HG03108 (cell line): ENCODE data around the gene CDX1.

ENCODE experiments used
- ATAC-seq: cut with Tn5 transposase; IDR thresholded peaks from one replicate; pipeline ENCODE4 v1.9.1; 2021; ENCODE audit warnings: moderate library complexity; ENCODE audit not compliant: unreplicated experiment

Gene CDX1

GRCh38 chr5:150203832-150204589 lies 37.4 kb downstream of the CDX1 start:
- no peak for ATAC-seq

DNA sequence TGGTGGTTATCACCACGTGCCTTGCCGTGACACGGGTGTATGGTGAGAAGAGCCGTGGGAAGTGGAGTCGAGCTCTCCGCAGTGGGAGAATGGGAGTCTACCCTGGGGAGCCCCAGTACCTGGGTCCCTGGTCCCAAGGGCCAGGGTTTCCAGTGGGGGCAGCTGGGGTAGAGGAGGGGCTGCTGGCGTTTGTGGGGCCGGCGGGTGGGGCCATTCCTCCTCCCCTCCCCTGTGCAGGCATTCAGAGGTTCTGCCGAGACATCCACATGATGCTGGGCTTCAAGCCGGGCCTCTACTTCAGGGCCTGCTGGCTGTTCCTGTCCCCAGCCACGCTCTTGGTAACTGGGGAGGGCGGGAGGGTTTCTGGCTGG lies 38.0 kb downstream of the CDX1 start:
- ATAC-seq, result no peak

DNA sequence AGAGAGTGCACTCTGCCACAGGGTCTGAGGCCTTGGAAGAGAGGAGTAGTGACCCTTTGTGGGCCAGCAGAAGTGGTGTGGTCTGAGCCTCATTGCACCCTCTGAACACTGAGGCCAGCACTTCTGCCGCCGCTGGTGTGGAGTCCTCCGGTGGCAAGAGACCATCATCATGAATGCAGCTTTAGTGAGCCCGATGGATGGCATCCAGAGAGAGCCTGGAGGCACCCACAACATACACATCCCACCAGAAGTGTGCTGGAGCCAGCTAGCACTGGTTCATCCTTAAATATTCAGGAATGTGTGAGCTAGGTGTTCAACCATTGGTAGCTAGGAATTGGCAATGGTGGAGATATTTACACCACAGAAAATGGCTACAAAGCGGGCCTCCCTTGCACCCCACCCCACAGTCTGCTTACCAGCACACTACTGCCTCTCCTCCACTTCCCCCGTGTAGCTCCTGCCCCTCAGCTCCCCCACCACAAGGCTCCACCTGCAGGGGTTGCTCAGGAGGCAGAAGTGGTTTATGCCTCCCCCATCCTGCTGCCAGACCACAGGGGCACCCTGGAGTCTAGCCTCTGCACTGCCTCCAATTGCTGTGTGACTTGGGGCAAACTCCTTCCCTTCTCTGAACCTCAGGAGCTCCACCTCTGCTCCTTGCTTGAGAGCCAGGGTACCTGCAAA lies 39.7 kb downstream of the CDX1 start:
- ATAC-seq, result no peak

- no peak for ATAC-seq
These were observed 40.2 kb downstream of the CDX1 start for GRCh38 chr5:150206779-150207115.

DNA sequence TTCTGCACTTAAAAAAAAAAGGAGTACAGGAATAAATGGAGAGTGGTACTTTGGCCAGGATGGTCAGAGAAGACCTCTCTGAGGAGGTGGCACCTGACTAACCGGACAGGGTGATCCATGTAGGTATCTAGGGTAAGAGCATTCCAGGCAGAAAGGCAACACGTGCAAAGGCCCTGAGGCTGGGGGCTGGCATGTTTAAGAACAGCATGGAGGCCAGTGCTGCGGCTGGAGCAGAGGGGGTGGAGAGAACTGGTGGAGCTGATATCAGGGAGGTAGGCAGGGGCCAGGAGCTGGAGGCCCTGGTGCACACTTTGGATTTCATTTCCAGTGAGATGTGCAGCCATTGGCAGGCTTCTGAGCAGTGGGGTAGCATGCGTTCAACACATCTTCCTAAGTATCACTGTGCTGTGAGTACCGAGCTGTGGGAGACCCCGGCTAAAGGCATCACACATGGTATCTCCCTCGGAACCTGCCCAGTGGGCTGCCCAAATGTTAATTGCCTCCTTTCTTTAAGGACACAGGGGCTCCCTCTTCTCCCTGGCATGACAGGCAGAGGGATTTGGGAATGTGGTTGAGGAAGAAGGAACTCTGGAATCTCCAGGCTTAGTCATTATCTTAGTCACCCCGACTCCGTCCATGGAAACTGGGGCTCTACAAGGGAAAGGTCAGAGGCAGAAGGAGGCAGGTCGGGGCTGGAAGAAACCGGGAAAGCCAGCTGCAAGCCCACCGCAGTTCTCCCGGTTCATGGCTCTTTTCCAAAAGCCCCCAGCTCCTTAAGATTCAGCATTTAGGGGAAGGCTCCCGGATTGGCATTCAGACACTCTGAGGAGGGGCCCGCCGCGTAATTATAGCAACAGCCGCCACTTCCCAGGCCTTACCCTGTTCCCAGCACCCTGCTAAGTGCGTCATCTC lies 41.9 kb downstream of the CDX1 start:
- no peak for ATAC-seq

DNA sequence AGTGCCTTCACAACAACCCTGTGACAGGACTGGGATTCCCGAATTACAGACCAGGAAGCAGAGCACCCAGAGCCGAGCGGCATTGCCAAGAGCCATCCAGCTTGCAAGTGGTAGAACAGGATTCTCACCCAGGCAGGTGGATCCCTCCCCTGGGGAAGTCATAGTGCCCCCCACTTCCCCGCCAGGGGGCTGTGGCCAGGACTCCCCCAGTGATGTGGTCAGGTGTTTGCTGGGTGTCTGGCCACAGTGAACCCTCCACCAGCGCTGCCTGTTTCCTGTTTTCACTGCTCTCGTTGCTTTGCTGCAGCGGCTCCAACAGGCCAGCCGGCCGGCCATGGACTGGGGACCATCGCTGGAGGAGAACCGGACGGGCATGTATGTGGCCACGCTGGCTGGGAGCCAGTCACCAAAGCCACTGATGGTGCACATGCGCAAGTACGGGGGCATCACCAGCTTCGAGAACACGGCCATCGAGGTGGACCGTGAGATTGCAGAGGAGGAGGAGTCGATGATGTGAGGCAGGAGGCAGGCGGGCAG lies 42.6 kb downstream of the CDX1 start:
- no peak for ATAC-seq

GRCh38 chr5:150210644-150211043 lies 44.1 kb downstream of the CDX1 start:
- no peak for ATAC-seq

- ATAC-seq, result no peak
These were observed 44.8 kb downstream of the CDX1 start for GRCh38 chr5:150211156-150212030.

DNA sequence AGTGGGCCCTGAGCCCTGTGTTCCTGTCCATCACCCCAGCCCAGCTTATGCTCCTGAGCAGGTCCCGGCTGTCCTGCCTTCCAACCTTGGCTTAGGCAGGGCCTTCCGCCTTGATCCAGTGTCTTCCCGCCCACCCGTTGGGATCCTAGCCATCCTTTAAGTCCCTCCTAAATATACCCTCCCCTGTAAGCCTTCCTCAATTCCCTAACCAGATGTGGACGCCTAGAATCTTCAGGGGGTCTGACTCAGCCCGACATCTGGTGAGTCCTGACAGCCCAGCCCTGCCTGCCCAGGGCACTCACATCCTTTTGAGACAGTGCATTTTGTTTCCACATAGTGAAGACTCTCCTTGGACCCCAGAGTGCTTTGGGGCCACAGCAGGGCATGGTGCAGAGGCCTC lies 47.0 kb downstream of the CDX1 start:
- no peak for ATAC-seq

DNA sequence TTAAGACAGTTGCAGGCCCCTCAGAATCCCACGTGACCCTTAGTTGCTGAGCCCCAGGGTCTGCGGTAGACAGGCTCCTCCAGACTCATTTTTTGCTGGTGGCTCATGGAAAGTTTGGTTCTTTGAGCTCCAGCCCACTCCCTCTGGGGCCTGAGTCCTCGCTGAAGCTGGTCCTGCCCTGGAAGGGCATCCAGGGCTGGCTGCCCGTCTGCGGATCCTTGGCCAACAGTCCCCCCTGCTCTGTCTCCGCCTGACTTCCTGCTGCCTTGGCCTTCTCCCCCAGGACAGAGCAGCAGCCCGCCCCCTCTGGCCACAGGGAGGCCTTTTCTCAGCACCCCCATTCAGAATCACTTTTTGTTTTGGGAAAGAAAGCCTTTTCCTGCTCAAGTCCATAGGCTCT lies 47.7 kb downstream of the CDX1 start:
- no peak for ATAC-seq

GRCh38 chr5:150215979-150216944 lies 49.7 kb downstream of the CDX1 start:
- ATAC-seq, result no peak

DNA sequence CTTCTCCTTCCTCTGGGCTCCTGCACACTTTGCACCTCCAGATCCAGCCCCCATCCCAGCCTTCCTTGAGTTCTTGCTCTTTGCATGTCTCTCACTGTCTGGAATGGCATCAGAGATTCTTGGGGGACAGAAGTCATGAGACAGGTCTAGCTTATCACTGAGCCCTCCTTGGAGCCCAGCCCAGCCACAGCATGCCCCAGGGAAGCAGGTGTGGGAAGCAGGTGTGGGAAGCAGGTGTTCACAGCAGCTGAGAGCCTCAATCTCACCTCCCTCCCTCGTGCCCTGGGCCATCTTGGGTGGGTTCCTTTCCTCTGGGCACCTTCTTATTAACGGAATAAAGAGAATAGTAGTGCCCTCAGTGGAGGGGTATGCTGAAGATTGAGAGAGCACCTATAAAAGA lies 50.5 kb downstream of the CDX1 start:
- no peak for ATAC-seq

GRCh38 chr5:150217873-150218692 lies 51.5 kb downstream of the CDX1 start:
- ATAC-seq, result peak; percentile 88

DNA sequence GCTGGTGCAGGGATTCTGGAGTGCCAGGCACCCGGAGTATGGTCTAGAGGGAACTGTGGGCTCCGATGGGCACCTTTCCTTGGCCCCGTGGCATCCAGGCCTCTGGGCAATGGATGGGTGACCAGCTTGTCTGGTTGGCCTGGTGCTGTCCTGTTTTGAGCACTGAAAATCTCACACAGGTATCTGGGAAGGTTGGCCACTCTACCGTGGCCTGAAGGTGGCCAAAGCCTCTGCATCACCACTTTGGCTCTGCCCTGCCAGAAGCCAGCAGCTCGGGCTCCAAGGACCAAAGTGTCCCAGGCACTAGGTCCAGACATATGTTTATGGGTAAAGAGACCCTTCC lies 52.1 kb downstream of the CDX1 start:
- ATAC-seq, result no peak

DNA sequence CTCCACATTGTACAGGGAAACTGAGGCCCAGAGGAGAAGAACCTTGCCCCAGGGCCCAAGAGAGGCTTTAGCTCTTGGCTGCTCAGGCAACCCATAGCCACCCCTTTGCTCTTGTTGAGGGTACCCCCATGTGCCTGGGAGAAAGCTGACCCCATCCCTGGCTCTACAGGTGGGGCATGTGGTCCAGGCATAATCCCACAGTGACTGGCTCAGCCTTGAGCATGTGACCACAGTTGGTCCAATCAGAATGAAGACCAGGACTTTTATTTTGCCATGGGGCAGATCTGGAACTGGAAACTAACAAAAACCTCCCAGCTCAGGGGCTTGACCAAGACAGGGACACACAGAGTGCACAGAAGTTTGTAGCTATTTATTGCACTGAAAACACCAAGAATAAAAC lies 52.6 kb downstream of the CDX1 start:
- no peak for ATAC-seq

- ATAC-seq, result no peak
These were observed 53.3 kb downstream of the CDX1 start for GRCh38 chr5:150219861-150220260.

DNA sequence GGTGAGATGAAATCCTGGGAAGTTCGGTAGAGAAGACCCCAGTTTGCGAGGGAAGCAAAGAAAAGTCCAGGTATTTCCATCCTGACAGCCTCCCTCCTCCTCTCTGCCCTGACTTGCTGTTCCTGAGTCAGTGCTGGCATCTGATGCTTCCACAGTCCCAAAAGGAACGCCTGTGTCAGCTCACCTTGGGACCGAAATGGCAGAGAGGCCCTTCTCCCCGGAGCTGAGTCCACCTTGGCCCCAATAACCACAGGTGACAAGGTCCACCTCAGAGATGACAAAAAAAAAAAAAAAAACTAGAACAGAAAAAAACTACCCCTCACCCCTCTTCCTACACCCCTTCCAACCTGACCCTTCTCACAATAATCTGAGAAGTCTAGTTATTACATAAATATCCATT lies 54.9 kb downstream of the CDX1 start:
- ATAC-seq, result no peak

GRCh38 chr5:150222906-150223305 lies 56.3 kb downstream of the CDX1 start:
- no peak for ATAC-seq

DNA sequence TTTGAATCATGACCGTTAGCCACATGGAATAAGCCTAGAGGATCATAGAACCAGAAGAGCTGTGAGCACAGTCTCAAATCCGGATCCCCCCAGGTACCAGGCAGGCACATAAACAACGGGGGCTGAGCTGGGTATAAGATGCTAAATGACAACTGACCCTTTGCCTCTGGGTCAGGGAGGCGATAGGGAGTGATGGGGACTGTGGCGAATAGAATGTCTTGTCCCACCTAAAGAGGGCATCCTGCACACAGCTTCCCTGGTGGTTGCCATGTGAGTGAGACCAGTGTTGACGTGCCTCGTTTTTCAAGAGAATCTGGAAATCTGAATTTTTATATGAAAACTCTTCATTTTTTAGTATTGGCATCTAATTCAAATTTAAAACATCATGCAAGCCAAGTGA lies 56.9 kb downstream of the CDX1 start:
- no peak for ATAC-seq
